RCC 7860 (cell line): Measurements from ENCODE around the gene NLGN1.
"Not testable (repeated sequence)": the region's sequence is repeated elsewhere in the genome, so short reads cannot be mapped to it uniquely, and the experiment has no call there.

ENCODE experiments used
- DNase-seq: peaks from one replicate; pipeline ENCODE4 v3.0.0-alpha.2; 2015; ENCODE audit warnings: low spot score
- FAIRE-seq: peaks from 2 replicates; lab custom pipeline; 2012; peaks lifted over from hg19 to GRCh38; lab: Jason Lieb, UNC

The NLGN1 gene

DNA sequence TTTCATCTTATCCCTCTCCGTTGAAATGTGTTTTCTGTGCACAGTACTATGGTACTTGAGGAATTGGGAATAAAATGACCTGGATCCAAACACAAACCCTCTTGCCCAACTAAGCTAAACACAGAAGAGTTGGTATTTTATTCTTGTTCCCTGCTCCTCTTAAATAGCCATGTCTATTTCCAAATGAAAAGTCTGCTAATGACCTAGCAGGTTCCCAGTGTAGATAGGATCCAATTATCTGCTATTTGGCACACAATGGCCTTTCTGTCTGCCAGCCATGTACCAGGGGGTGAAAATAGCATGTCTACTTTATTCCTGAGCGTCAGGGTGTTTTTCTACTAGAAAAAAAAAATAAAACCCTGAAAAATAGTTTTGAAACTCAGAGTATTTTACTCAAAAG, 804.6 kb downstream of the NLGN1 start:
- DNase-seq (no peak), FAIRE-seq (no peak)

DNA sequence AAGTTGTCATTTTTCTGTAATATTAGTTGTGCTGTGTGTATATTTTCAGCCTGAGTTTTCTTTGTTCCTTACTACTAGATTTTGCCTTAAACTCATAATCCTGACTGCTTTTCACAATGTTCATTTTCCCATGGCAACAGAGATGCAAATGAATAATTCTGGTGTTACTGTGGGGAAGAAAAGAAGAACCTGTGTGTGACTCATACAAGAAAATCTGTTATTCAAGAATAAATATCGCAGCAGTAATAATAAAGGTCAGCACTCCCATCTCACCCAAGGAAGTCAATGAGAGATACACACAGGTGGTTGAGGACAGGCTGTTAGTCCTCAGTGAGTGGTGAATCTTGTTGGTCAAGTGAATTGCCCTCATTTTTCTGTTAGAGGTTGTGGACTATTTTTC, 805.0 kb downstream of the NLGN1 start:
- FAIRE-seq: no peak
- DNase-seq: no peak

GRCh38 chr3:174204765-174205164, 807.2 kb downstream of the NLGN1 start:
- DNase-seq (no peak), FAIRE-seq (no peak)

- DNase-seq (no peak), FAIRE-seq (no peak)
Measured at GRCh38 chr3:174206607-174207192, 809.2 kb downstream of the NLGN1 start.

DNA sequence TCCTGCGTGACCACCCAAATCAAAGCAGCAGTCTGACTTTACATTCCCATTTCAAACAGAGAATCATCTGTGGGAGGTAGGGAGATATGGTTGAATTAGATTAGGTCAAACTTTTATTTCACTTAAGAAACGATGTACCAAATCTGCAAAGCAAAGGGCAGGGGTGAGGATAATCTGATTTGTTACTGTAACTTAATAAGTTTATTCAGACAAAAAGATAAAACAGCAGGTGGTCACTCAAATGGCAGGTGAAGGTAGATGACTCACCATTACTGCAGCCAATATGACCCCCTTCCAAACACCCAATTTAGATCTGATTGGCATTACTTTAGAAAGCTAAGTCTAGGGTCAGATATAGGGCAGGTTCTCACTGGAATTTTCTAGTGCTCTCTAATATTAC, 810.6 kb downstream of the NLGN1 start:
- FAIRE-seq (no peak), DNase-seq (no peak)

DNA sequence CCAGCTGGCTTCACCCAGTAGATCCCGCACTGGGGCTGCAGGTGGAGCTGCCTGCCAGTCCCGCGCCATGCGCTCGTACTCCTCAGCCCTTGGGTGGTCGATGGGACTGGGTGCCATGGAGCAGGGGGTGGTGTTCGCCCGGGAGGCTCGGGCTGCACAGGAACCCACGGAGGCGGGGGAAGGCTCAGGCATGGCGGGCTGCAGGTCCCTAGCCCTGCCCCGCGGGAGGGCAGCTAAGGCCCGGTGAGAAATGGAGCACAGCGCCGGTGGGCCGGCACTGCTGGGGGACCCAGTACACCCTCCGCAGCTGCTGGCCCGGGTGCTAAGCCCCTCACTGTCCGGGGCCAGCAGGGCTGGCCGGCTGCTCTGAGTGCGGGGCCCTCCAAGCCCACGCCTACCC, 814.4 kb downstream of the NLGN1 start:
- FAIRE-seq, DNase-seq: not testable (repeated sequence)

DNA sequence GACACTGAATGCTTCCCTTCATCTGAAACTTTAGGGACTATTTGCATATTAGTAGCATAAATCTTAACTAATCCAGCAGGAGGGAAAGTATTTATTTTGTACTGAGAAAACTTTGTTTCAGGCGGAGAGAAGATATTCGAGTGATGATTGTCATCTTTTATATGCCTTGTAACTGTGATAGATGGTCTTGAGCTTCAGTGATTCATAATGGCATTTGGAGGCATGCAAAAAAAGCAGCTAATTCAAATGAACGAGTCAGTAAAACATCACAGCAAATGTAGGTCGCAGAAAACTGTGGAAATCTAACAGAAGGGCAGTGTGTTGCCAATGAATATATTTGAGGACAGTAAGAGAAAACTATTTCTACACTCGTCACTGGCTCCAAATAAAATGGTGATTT, 817.9 kb downstream of the NLGN1 start:
- no peak for DNase-seq
- FAIRE-seq: no peak

DNA sequence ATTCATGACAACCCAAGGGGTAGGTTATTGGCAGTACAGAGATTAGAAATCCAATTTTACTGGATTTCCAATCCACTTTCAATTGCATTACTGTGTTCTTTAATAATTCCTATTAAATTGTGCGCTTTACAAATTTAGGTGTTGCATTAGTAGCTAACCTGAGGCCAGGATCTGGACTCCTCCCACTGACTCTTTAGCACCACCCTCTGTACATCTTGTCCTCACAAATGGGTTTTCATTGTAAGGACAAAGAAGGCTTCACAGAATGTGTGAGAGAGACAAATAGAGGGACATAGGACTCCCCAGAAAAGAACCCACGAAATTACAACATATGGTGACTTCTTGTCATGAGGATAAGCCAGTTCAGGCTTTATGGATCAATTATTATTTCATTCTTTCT, 818.5 kb downstream of the NLGN1 start:
- no peak for FAIRE-seq
- DNase-seq: no peak

DNA sequence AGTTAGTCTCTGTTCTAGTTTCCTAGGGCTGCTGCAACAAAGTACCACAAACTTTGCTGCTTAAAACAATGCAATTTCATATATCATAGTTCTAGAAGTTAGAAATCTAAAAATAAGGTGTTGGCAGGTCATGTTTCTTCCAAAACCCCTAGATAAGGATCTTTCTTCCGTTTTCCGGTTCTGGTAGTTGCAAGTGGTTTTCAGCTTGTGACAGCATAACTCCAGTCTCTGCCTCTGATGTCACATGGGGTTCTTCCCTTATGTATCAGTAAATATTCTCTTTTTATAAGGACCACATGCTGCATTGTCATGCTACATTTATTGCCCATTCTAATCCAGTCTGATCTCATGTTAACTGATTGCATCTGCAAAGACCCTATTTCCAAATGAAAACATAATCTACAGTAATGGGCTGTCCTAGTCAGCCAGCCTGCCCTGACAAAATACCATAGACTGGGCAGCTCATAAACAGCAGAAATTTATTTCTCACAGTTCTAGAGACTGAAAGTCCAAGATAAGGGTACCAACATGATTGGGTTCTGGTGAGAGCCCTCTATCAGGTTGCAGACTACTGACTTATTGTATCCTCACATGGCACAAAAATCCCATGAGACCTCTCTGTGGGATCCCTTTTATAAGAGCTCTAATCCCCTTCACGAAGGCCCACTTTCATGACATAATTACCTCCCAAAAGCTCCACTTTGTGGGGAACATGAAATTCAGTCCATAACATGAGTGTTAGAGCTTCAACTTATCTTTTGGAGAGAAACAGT, 819.6 kb downstream of the NLGN1 start:
- DNase-seq (no peak), FAIRE-seq (no peak)

DNA sequence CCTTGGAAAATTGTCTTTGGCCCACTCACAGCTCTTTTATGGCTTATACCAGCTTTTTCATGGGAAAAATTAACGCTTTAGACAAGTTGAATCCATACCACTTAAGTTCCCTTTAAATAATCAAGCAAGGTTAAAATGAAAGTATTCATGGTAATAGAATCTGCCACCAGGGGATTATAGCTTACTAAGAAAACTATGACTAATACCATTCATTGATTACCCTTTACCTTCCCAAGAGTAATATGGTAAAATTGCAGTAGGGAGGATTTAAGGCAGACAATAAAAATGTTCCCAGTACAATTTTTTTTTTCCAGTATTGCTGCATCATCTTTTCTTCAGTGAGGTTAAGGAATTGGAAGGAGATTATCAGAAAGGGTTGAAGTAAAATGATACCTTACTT, 820.5 kb downstream of the NLGN1 start:
- FAIRE-seq (no peak), DNase-seq (no peak)

DNA sequence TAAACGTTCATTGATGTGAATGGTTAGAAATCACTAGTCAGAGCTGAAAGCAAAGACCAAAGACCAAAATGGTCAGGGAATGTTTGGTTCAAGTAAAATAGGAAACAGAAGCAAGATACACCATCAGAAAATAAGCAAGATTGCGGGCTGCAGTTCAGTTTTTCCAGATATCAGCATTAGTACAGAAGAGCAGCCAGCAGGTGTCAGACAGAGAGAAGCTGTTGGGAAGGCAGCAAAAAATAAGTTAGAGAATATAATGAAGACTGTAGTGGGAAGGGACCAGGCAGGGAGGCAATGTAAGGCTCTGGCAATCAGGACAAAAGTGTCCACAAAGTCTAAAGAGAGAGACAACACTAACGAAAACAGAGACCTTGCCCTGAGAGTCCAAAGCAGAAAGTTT, 822.2 kb downstream of the NLGN1 start:
- DNase-seq (no peak), FAIRE-seq (no peak)

GRCh38 chr3:174220775-174221554, 823.4 kb downstream of the NLGN1 start:
- no peak for DNase-seq
- no peak for FAIRE-seq

- FAIRE-seq: no peak
Measured at GRCh38 chr3:174223042-174223441, 825.5 kb downstream of the NLGN1 start.

GRCh38 chr3:174223626-174224025, 826.1 kb downstream of the NLGN1 start:
- no peak for DNase-seq

More at GRCh38 chr3:174223042-174223441, 825.5 kb downstream of the NLGN1 start:
- no peak for DNase-seq

GRCh38 chr3:174229916-174230315, 832.4 kb downstream of the NLGN1 start:
- FAIRE-seq (no peak), DNase-seq (no peak)

More at GRCh38 chr3:174223626-174224025, 826.1 kb downstream of the NLGN1 start:
- no peak for FAIRE-seq

DNA sequence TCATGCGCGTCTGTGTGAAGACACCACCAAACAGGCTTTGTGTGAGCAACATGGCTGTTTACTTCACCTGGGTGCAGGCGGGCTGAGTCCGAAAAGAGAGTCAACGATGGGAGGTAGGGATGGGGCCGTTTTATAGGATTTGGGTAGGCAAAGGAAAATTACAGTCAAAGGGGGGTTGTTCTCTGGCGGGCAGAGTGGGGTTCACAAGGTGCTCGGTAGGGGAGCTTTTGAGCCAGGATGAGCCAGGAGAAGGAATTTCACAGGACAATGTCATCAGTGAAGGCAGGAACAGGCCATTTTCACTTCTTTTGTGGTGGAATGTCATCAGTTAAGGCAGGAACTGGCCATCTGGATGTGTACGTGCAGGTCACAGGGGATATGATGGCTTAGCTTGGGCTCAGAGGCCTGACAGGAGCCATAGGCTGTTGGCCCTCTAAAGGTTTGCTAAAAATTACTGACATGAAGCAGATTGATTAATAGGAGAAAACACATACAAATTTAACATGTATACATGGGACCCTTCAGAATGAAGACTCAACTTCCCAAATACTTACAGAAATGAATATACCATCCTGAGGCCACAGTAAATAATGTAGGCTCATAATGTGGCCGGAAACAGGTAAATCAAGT, 834.6 kb downstream of the NLGN1 start:
- FAIRE-seq: not testable (repeated sequence)

DNA sequence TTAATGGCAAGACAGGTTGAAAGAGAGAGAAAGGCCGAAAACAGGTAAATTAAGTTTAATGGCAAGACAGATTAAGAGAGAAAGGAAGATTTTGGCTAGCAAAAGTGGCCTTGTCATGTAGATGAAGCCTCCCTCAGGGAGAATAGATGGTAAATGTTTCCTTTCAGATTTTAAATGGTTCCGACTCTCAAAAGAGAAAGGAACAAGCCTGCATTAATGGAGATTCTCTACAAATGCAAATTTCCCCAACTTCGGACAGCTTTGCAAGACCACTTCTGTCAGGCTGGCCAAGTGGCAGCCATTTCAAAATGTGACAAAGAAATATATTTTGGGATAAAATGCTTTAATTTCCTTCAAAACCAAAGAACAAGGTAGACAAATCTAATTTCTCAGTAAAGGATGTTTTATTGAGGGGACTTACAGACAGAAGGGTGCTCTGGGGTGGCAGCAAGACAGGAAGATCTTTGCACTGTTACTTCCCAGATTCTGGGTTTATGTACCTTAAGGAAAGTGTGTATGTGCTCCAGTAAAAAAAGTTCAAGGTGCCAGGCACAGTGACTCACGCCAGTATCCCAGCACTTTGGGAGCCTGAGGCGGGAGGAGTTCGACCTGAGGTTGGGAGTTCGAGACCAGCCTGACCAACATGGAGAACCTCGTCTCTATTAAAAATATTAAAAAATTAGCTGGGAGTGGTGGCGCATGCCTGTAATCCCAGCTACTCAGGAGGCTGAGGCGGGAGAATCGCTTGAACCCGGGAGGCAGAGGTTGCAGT, 835.3 kb downstream of the NLGN1 start:
- FAIRE-seq: no peak
- no peak for DNase-seq

More for the DNA sequence above, 834.6 kb downstream of the NLGN1 start:
- DNase-seq: not testable (repeated sequence)

GRCh38 chr3:174233511-174233910, 836.0 kb downstream of the NLGN1 start:
- DNase-seq (no peak), FAIRE-seq (no peak)

GRCh38 chr3:174242311-174243041, 844.9 kb downstream of the NLGN1 start:
- DNase-seq (no peak), FAIRE-seq (no peak)

- FAIRE-seq (no peak), DNase-seq (no peak)
Measured at GRCh38 chr3:174243171-174243570, 845.6 kb downstream of the NLGN1 start.
